ENCODE data around the gene CHMP6. TPM values are rescaled to one million over a fixed set of nuclear protein-coding genes. Genes with fewer than 3 reads are reported as not detected.
A peak's percentile ranks its signal among the peaks of the same experiment; 100 is the strongest.

Gene CHMP6
- total RNA-seq, 4 donors from 2014 or later = 19.8 to 36.7 (median 26.1) TPM

DNA sequence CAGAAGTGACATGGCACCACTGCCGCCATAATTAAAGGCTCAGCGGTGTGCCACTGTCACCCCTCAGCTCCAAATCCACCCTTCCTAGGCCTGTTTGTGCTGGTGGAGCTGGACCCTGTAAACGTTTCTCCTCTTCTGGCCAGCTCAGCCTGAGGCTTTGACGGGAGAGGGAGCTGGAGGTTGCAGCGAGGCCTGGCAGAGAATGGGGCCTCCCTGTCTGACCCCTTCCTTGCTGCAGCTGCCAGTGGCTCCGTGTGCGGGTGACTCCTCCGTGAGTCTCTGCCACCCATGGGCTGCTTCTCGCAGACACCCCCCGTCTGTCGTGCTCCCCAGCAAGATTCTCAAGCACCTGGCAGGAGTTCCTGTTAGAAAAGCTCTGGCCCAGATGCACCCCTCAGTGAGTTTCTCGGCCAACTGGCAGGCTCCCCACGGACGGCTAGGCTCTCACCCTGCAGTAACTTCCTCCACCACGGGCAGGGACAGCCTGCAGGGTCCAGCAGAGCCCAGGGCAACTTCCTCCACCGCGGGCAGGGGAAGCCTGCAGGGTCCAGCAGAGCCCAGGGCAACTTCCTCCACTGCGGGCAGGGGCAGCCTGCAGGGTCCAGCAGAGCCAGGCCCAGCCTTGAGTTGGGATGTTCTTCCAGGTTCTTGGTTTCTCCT lies 4.7 kb upstream of the CHMP6 start:
- no peak for TF ChIP-seq POLR2A (IDR thresholded peaks at IDR 0.05)
- TF ChIP-seq, protein P1, sequence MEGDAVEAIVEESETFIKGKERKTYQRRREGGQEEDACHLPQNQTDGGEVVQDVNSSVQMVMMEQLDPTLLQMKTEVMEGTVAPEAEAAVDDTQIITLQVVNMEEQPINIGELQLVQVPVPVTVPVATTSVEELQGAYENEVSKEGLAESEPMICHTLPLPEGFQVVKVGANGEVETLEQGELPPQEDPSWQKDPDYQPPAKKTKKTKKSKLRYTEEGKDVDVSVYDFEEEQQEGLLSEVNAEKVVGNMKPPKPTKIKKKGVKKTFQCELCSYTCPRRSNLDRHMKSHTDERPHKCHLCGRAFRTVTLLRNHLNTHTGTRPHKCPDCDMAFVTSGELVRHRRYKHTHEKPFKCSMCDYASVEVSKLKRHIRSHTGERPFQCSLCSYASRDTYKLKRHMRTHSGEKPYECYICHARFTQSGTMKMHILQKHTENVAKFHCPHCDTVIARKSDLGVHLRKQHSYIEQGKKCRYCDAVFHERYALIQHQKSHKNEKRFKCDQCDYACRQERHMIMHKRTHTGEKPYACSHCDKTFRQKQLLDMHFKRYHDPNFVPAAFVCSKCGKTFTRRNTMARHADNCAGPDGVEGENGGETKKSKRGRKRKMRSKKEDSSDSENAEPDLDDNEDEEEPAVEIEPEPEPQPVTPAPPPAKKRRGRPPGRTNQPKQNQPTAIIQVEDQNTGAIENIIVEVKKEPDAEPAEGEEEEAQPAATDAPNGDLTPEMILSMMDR (IDR thresholded peaks at IDR 0.05) = no peak
- no peak for DNase-seq (ENCODE audit: low spot score in 2 of 2)
- intact Hi-C loops (cut with DNase I; ENCODE audit: low total_unique reads) = no loop called here
- 71 to 72% methylated on average over 18 of the region's 18 CpGs for WGBS, 2 donors
- no peak overlapping the region for H3K4me3 ChIP-seq (ENCODE audit: low read depth, poor library complexity, severe bottlenecking)

DNA sequence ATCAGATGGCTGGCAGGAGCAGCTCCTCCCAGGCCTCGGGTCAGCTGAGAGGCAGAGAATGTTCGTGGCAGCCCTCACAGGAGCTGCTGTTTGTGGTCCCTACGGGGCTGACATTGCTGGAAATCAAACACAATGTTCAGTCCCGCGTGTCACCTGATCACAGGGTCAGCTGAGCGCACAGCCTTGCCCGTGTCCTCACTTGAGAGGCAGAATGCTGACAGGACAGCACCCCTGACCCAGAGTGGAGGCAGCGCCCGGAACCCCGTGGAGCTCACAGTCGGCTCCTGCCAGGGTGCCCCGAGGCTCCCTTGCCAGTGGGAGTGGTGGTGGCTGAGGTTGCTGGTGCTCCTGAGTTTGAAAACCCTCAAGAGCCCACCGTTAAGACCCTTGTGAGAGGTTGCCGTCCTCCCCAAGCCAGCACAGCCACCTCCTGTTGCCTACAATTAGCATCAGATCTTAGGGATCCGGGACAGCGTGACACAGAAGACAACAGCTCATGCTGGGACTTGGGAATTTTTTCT lies 3.6 kb upstream of the CHMP6 start:
- TF ChIP-seq, protein P1 (IDR thresholded peaks at IDR 0.05) = no peak
- TF ChIP-seq POLR2A (IDR thresholded peaks at IDR 0.05) = no peak
- 60 to 63% methylated on average over 16 of the region's 16 CpGs for WGBS, 2 donors
- no peak for DNase-seq (ENCODE audit: low spot score in 2 of 2)
- no peak overlapping the region for H3K4me3 ChIP-seq (ENCODE audit: low read depth, poor library complexity, severe bottlenecking)
- intact Hi-C loops (cut with DNase I; ENCODE audit: low total_unique reads) = no loop called here

DNA sequence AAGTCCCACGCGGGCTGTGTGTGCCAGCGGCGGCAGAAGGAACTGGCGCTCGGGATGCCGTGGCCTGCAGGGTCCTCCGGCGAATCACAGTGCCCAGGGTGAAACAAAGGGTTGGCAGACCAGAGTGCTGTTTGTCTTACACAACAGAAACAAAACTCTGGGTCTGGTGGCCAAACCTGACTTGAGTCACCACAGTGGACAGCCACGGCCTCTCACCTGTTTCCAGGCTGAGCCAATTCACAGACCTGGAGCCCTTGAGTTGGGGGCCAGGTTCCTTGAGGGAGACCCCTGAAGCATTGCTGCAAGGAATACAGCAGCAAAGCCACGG lies 2.1 kb upstream of the CHMP6 start:
- intact Hi-C loops (cut with DNase I; ENCODE audit: low total_unique reads) = no loop called here
- H3K4me3 ChIP-seq (ENCODE audit: low read depth, poor library complexity, severe bottlenecking) = no peak overlapping the region
- WGBS, 2 donors = 45 to 69% methylated on average over 11 of the region's 11 CpGs
- DNase-seq (ENCODE audit: low spot score in 2 of 2) = peak in 1 of 2 donors; percentile 82
- no peak for TF ChIP-seq POLR2A (IDR thresholded peaks at IDR 0.05)
- TF ChIP-seq, protein P1 (IDR thresholded peaks at IDR 0.05) = no peak

DNA sequence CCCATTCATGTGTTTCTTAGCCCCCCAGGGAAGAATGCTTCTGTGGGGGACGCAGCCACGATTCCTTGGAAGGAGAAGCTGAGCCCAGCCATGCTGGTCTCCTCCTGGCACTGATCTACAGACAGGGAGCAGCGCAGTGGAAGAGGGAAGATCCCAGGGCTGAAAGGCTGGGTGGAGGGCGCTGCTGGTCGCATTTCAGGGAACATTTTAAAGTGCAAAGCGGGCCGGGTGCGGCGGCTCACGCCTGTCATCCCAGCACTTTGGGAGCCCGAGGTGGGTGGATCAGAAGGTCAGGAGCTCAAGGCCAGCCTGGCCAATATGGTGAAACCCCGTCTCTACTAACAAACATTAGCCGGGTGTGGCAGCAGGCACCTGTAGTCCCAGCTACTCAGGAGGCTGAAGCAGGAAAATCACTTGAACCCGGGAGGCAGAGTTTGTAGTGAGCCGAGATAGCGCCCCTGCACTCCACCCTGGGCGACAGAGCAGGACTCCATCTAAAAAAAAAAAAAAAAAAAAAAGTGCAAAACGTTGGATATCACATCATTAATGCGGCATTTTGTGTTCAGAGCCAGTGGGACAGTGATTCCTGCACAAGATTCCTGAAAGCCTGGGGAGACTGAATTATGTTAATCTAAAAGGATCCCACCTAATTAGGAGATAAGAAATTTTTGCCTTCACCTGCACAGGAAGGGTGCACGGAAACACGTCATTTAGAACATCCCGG lies 558 bp upstream of the CHMP6 start:
- intact Hi-C loops (cut with DNase I; ENCODE audit: low total_unique reads) = no loop called here
- peak overlapping the region; percentile 86 for H3K4me3 ChIP-seq (ENCODE audit: low read depth, poor library complexity, severe bottlenecking)
- TF ChIP-seq, protein P1 (IDR thresholded peaks at IDR 0.05) = no peak
- TF ChIP-seq POLR2A (IDR thresholded peaks at IDR 0.05) = no peak
- DNase-seq (ENCODE audit: low spot score in 2 of 2) = peak in 1 of 2 donors; percentile 82
- 30% methylated on average over 22 of the region's 22 CpGs for WGBS, 2 donors

DNA sequence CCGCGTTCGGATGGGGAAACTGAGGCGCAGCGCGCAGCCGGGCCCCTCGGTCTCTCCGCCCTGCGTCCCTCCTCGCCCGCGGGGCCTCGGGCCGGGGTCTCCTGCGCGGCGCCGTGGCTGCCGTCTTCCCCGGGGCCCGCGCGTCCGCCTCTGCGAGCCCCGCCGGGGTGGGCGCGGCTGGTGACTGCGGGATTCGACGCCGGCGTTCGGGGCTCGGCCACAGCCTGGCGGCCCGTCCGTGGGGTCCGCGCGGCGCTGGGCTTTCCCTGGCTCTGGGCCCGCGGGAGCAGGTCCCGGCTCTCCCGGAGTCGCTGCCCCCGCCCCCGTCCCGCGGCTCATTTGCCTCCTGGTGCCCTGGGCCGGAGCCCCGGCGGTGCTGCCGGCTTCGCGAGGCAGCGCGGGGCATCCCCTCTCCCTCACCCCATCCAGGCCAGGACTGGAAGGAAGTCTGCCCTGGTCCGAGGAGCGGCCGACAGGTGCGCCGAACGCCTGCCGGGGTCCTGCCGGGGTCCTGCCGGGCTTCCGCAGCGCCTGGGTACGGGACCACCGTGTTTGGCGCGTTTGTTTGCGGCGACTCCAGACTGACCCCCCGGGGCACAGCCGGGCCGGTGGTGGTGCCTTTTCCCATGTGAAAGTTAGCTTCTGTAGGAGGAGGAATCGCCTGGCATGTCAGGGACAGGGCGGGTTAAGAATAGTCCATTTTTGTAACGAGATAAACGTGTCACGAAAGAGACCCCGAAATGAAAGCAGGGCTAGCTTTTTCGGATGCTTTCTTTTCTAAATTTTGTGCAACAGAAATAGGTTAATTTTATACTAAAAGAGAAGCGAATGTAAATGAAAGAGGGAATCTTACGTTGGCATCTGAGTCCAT lies 671 bp downstream of the CHMP6 start:
- DNase-seq (ENCODE audit: low spot score in 2 of 2) = peak in 1 of 2 donors; percentile 85
- peak overlapping the region; percentile 86 for H3K4me3 ChIP-seq (ENCODE audit: low read depth, poor library complexity, severe bottlenecking)
- TF ChIP-seq POLR2A (IDR thresholded peaks at IDR 0.05) = no peak
- TF ChIP-seq, protein P1 (IDR thresholded peaks at IDR 0.05) = no peak
- intact Hi-C loops (cut with DNase I; ENCODE audit: low total_unique reads) = no loop called here
- WGBS, 2 donors = 3 to 5% methylated on average over 33 to 40 of the region's 90 CpGs

Data from lower leg skin (tissue), 4 donors.